PFSK-1 (cell line): Measurements from ENCODE around the gene RGL2.

Source experiments
- FOXP2 ChIP-seq: optimal IDR thresholded peaks from 2 replicates; pipeline ENCODE3; 2011; ENCODE audit warnings: borderline replicate concordance, control low read depth, inconsistent platforms; ENCODE audit not compliant: insufficient read depth; ENCODE audit errors: extremely low read length, extremely low read depth
- POLR2AphosphoS5 ChIP-seq: IDR thresholded peaks from 2 replicates; pipeline ENCODE4 v1.6.1; 2012; ENCODE audit warnings: low read depth, mild to moderate bottlenecking, control low read depth, low read length, moderate library complexity
- REST ChIP-seq, 2 experiments: IDR thresholded peaks; 2 replicates each; pipeline versions ENCODE4 v1.6.1 to v1.8.0; 2011 to 2012; ENCODE audit warnings: low read depth in 2 of 2, low read length in 2 of 2, control low read depth in 1 of 2, inconsistent platforms in 1 of 2, mild to moderate bottlenecking in 1 of 2, moderate library complexity in 1 of 2; ENCODE audit not compliant: insufficient read depth in 1 of 2
- SIN3A ChIP-seq: IDR thresholded peaks from 2 replicates; pipeline ENCODE4 v1.6.1; 2012; ENCODE audit warnings: mild to moderate bottlenecking, low read length, moderate library complexity, borderline replicate concordance; ENCODE audit not compliant: insufficient read depth
- TAF1 ChIP-seq: IDR thresholded peaks from 2 replicates; pipeline ENCODE4 v1.6.1; 2012; ENCODE audit warnings: low read length, control low read depth, borderline replicate concordance; ENCODE audit not compliant: insufficient read depth

Gene RGL2

GRCh38 chr6:33294086-33294823 is 4.5 kb downstream of the RGL2 start:
- TF ChIP-seq REST (IDR thresholded peaks at IDR 0.05; ENCODE audit: insufficient read depth in 1 of 2, low read depth in 2 of 2, low read length in 2 of 2) (no peak), TAF1 (no peak)

GRCh38 chr6:33292996-33293682 is 5.6 kb downstream of the RGL2 start:
- no peak for TF ChIP-seq REST (IDR thresholded peaks at IDR 0.05; ENCODE audit: insufficient read depth in 1 of 2, low read depth in 2 of 2, low read length in 2 of 2)
- TF ChIP-seq POLR2AphosphoS5 = peak; percentile 51

- peak; percentile 50; the same call in 1 of the 2 replicates for TF ChIP-seq POLR2AphosphoS5
- no peak for TF ChIP-seq SIN3A
Measured at GRCh38 chr6:33290459-33290858, 8.3 kb downstream of the RGL2 start.

- TF ChIP-seq SIN3A (no peak), POLR2AphosphoS5 (no peak), FOXP2 (no peak), REST (IDR thresholded peaks at IDR 0.05; ENCODE audit: insufficient read depth in 1 of 2, low read depth in 2 of 2, low read length in 2 of 2) (no peak), TAF1 (no peak)
Measured at GRCh38 chr6:33289784-33290315, 8.9 kb downstream of the RGL2 start.

GRCh38 chr6:33288921-33289783 is 9.6 kb downstream of the RGL2 start, which contains the start of the genes PFDN6 and WDR46:
Gene PFDN6 (plus strand): TSS chr6:33289601. CDS start chr6:33289857, 256 bp downstream.
Gene WDR46 (minus strand): TSS chr6:33289239. CDS start chr6:33289170, 69 bp downstream.
- TF ChIP-seq FOXP2 = no peak
- TF ChIP-seq TAF1 = peak; percentile 80; the same call in 1 of the 2 replicates
- no peak for TF ChIP-seq REST (IDR thresholded peaks at IDR 0.05; ENCODE audit: insufficient read depth in 1 of 2, low read depth in 2 of 2, low read length in 2 of 2)
- peak; percentile 96 for TF ChIP-seq SIN3A
- peak; percentile 77; the same call in 1 of the 2 replicates for TF ChIP-seq POLR2AphosphoS5
